HG02840 (cell line): ENCODE data around the gene RASGEF1B.
"Not testable (repeated sequence)": the region's sequence is repeated elsewhere in the genome, so short reads cannot be mapped to it uniquely, and the experiment has no call there.

Source experiments
- ATAC-seq: cut with Tn5 transposase; IDR thresholded peaks from one replicate; pipeline ENCODE4 v1.9.1; 2021; ENCODE audit warnings: mild to moderate bottlenecking, moderate library complexity, moderate number of reproducible peaks; ENCODE audit not compliant: unreplicated experiment, low FRiP score

RASGEF1B gene

DNA sequence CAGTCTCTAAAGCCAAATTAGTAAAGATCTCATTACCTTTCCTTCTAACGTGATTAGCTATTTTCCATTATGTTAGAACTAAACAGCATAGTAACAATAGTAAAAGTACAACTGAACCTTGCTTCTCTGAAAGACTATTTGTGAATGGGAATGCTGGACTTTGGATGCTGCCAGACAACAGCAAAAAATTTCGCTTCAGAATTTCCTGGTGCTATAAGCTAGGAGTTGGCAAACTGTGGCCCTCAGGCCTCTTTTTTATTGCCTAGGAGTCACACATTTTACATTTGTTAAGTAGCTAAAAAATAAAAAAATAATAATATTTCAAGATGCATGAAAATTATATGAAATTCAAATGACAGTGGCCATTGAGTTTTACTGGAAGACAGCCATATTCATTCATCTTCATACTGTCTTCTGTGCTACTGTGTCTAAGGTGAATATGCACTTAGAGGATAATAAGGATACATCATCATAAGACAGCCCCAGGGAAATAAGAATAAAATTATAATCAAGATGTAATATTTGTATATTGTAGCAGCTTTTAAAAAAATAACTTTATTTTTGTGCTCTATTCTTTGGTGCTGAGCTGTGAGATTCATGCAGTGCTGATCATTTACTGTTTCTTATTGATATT, 34.6 kb downstream of the RASGEF1B start:
- no peak for ATAC-seq

DNA sequence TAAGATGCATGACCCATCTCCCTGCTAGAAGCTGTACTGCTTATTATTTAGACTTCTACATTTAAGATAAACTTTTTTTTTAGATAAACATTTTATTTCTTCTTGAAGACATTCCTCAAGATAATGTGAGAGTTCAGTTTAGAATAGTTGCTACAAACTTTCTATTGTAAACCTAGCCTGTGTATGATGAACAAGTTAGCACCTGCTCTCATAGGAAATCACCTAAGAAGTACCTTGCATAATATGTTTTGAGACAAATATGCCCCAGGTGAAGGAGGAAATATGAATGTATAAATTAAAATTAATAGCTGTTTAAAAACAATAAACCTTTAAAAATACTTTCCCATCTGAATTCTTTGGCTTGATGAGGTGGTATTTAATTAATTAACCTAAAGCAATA, 35.6 kb downstream of the RASGEF1B start:
- ATAC-seq = no peak

DNA sequence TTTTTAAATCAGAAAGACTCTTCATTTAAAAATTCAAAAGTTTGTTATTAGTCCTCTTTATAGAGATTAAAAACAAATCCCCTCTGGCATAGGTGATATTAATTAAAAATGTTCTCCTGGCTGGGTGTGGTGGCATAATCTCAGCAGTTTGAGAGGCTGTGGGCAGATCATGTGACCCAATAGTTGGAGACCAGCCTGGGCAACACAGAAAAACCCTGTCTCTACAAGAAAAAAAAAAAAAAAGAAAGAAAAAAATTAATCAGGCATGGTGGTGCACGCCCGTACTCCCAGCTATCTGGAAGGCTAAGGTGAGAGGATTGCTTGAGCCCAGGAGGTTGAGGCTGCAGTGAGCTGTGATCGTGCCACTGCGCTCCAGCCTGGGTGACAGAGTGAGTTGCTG, 38.9 kb downstream of the RASGEF1B start:
- no peak for ATAC-seq

DNA sequence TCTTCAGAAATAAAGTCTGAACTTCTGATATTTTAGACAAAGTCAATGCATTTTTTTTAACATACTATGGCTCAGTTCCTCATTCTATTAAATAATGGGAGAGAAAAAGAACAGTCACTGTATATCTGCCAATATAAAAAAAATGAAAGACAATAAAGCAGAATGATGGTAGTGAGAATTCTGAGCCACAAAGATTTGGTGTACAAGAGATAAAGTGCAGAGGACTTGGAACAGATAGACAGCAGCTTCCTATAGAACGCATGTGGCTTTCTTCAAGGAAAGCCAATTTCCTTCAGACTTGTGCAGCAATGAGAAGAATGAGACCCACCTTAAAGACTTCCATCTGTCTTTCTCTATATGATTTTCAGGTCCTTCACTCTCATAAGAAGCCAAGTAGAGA, 39.7 kb downstream of the RASGEF1B start:
- ATAC-seq = no peak

DNA sequence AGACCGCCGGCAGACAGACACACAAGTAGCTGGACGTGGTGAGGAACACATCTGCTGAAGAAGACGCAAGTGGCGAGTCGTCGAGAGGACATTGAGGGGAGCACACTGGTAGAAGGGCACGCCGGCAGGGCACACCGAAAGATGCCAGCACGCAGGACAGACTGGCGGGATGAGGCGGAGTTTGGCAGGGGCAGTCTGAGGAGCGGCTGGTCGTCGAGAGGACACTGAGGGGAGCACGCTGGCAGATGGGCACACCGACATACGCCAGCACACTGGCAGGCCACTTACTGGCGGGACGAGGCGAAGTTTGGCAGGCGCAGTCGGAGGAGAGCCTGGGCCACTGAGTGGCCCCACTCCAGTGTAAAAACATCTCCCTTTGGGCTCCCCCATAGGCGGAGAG, 42.1 kb downstream of the RASGEF1B start:
- no peak for ATAC-seq

DNA sequence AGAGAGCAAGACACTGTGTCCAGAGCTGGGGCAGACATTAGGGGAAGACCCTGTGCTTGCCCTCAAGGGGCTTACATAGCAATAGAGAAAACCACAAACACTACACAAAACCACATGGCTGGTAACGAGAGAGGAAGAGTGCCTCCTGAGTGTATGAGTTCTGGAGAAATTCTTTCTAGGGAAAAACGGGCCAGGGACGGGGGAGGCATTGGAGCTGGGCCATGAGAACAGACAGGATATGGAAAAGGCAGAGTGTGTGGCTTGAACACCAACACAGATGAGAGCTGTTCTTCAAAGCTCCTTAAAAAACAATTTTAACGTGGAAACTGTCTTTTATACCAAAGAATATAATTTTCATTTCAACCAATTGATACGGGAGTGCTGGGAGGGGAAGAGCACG, 42.7 kb downstream of the RASGEF1B start:
- no peak for ATAC-seq

DNA sequence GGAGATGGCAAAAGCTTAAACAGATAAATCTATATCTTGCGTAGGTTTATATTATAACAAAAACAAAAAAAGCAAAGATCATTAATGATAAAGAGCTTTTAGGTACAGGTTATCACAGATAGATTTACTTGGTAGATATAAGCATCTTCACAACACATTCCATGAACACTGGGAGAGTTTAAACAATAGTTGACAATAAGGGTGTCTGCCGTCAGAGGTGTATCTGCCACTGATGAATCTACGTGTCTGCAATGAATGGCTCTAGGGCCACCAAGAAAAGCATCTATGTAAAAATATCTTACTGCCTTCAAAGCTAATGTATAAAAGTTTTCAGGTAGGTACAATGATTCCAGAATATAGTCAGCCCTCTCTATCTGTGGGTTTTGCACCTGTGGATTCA, 43.7 kb downstream of the RASGEF1B start:
- ATAC-seq = no peak

DNA sequence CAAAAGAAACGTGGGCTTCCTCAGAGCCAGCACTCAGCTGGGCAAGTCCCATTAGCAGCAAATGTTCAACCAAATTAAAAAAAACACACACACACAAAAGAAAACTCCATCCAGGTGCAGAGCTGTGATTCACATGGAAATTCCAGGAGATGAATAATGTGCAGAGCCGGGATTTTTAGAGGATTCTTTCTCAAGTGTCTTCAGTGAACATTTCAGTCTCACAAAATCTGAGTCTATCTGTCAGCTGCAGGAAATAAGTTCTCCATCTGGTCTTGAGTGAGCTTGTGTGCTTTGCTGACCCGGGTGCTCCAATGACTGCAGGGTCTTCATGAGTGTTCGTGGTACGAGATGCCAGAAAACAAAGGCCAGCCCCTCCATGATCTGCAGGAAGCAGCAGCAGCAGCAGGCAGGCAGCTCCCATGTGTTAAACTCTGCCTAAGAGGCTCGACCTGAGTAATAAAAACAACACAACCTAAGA, 44.3 kb downstream of the RASGEF1B start:
- no peak for ATAC-seq

DNA sequence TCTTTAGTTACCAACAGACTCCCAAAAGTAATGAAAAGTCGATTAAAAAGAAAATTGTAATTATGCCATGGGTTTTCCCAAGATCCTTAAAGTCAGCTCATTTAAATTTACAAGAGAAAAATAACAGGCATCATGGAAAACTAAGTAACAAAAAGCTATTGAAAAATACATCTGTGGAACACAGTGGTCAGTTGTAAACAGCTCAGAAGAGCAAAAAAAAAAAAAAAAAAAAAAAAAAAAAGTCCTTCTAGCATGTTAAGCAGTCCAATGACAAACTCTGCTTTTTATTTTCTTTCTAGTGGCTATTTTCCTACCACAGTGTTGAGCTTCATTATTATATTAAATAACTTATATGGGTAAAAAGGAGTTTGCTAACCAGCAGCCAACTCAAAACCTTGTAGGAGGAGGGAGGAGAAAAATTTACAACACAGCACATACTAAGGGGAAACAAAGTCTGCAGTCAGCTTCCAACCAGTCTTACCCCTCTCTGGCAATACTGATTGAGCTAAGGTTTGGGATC, 44.9 kb downstream of the RASGEF1B start:
- no peak for ATAC-seq

DNA sequence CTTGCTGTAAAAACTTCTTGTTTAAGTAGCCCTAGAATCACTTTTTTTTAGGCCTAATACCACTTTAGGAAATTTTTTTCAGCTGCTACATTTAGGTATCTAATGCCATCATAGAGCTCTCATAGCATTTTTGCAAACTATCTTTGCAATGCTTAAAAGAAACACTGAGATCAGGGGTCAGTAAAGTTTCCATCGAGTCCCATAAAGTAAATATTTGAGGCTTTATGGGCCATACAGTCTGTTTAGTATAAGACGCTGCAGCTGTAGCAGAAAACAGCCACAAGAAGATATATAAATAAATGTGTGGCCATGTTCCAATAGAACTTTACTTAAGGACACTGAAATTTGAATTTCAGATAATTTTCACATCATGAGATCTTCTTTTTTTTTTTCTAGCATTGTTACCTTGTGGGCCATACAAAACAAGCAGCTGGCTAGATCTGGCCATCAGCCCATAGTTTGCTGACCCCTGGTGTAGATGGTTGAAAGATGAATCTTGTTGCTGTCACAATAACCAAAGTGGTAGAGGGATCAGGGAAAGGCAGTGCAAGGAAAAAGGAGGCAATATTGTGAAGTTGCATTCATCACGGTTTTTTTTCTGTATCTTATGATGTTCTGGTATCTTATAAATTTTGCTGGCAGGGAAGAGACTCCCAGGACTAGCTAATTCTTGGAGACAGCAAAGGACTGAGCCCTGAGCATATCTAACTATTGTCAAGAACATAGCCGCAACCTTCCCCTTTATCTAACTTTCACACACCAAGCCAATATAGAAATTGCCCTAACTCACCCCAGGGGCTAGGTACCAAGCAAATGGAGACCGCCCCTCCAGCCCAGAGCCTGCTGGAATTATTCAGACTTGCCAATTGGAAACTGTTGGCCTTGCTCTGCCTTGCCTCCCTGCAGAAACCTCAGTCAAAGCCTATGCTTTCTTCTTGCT, 46.6 kb downstream of the RASGEF1B start:
- ATAC-seq = no peak

DNA sequence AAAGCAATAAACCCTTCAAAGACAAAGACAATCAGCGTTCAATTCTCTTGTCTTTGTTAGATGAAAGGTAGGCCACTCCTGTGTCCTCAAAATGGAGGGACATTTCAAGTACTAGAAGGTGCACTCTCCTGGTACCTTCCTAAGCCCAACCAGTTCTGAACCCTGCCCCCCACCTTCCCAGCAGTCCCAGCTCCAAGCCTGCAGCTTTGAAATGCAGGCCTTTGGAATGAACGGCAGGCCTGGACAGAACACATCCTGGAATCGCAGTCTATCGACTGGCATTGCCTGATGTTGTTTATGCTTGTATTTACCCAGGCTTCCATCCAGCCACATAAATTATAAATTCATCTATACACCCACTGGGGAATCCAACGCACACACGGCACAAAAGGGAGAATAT, 47.4 kb downstream of the RASGEF1B start:
- ATAC-seq = no peak

DNA sequence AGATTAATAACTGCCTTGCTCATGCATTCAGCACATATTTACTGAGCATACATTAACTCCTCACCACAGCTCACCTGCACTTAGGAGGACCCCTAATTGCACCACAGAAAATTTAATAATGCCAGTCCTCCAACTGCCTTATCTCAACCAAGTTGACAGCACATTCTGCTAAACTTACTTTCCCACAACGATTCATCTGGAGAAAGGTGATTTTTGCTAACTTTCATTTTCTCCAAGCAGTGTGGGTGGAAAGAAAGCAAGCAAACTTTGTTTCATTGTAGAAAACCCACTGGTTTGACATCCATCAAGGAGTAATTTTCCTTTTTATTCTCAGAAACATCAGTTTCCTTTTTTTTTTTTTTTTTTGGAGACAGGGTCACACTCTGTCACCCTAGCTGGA, 49.1 kb downstream of the RASGEF1B start:
- no peak for ATAC-seq

DNA sequence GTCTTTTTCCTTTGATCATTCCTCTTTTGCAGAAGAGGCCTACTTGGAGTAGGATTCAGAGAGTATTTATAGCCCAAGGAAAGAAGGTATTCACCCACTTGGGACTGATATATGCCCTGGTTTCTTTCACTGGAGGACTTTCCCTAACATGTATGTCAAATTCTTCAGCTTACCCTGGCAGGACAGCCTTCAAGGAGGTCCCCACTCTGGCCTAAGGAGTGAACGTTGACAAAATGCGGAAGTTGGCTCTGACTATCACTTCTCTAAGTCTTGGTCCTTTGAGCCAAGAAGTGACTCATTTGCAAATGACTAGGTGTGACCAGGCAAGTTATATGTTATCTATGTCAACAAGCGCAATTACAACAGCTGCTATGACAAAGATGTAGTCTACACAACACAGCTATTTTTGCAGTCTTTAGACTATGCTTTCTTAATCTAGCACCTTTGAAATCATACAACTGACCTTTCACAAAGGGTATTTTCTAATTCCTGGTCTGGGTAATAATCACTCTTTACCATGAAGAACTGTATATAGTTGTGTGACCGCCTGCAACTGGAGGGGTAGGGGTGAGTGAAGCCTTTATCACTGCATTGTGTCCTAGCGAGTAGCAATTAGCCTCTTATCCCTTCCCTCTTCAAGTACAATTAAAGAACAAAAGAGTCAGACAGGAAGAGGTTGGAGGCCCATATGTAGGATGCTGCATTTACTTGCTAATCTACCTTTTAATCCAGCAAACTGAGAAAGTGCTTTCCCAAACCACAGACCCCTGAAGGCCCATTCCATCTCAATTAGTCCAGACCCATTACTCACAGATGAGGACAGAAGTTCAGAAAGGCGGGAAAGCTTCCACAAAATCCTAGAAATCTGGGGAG, 50.1 kb downstream of the RASGEF1B start:
- ATAC-seq = peak; percentile 99

DNA sequence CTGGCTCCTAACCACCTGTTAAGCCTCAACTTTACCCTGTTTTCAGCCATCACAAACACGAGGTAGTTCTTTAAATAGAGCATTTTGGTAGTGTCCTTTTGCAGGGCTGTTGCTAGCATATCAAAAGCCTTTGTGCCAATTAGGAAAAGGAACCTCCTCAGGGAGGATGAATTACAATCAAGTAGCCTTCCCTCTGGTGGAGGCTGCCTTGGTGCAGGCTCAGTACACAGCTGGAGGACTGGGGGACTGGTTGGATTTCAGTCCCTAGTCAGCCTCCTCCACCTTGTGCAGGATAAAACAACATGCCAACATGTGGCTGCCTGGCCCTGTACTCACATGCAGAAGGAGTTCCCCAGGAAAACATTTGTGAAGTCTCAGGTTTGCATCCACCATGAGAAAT, 53.1 kb downstream of the RASGEF1B start:
- ATAC-seq = no peak

DNA sequence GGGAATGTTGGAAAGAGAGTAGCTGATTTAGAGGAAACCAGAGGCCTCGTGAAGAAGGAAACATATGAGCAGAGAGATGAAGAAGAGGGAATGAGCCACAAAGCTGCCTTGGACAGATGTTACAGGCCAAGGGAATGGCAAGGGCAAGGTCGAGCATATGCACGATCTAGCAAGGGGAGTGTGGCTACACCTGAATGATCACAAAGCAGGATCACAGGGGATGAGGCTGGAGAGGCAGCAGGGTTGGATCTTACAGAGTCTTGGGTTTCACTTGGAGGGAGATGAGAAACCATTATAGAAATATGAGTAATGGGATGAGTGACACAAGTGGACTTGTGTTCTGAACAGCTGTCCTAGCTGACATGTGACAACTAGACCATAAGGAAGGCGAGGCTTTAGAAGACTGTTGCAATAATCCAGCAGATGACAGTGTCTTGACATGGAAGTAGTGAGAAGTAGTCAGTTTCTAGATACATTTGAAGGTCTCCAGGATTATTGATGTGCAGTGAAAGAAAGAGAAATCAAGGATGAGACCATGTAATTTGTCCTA, 58.7 kb downstream of the RASGEF1B start:
- no peak for ATAC-seq

DNA sequence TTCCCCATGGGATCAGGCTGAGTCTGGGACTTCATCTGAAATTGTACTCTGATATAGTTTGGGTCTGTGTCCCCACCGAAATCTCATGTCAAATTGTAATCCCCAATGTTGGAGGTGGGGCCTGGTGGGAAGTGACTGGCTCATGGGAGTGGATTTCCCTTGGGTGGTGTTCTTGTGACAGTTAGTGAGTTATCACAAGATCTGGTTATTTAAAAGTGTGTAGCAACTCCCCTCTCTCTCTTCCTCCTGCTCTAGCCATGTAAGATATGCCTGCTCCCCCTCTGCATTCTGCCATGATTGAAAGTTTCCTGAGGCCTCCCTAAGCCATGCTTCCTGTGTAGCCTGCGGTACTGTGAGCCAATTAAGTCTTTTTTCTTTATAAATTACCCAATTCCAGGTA, 61.0 kb downstream of the RASGEF1B start:
- ATAC-seq = no peak

DNA sequence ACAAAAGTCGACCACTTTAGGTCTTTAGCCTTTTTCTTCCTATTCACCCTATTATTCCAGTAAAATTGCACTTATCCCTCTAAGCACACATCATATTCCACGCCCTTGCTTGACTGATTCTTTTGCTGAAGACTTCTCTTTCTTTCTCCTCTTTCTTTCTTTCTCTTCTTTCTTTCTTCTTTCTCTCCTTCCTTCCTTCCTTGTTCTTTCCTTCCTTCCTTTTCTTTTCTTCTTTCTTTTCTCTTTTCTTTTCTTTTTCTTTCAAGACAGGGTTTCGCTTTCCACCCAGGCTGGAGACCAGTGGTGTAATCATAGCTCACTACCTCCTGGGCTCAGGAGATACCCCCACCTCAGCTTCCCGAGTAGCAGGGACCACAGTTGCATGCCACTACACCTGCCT, 61.9 kb downstream of the RASGEF1B start:
- ATAC-seq = no peak

DNA sequence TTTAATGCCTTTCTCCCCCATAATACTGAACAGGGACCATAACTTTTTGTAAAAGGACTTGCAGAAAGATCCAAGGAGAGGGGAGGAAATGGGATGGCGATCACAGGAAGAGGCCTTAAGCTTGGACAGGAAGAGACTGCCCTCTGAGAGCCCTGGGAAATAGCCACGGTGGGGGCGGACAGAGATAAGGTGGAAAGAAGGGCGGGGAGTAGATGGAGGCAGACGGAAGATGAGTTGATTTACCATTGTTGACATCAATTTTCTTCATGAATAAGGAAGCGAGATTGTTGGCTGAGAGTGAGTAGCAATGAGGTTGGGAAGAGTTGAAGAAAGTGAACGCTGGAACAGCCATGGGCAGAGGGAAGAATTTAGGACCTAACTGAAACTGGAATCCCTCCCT, 63.4 kb downstream of the RASGEF1B start:
- ATAC-seq = no peak

DNA sequence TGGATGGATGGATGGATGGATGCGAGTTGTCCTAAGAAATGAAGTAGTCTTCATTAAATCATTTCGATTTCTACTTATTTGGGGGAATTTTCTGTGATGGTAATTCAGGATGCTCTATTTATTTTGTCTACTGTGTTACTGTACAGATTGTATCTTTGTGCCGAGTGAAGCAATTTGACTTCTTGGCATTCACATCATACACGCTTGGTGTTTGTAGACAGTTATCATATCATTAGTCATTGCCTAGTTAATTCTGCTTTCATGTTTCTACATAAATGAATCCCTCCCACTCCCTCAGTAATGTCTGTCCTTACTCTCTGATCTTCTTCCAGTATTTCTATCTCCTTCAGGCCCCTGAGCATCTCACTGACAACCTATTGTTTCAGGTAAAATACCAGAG, 64.0 kb downstream of the RASGEF1B start:
- ATAC-seq = no peak

DNA sequence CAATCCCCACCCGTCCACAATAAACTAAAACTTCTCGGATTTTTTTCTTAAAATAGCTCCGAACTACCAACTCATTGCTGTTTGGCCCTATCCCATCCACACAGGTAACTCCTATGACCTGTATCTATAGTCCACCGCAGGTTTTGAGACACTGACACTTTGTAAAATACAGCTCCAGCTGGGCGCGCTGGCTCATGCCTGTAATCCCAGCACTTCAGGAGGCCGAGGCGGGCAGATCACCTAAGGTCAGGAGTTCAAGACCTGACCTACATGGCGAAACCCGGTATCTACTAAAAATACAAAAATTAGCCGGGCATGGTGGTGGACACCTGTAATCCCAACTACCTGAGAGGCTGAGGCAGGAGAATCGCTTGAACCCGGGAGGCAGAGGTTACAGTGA, 65.2 kb downstream of the RASGEF1B start:
- ATAC-seq = not testable (repeated sequence)
